ENCODE data around the gene FBXW2. TPM values are rescaled to one million over a fixed set of nuclear protein-coding genes. Genes with fewer than 3 reads are reported as not detected.

The FBXW2 gene
- total RNA-seq, 6 experiments from 2014 or later: 61.5 to 73.9 (median 67.7) TPM

DNA sequence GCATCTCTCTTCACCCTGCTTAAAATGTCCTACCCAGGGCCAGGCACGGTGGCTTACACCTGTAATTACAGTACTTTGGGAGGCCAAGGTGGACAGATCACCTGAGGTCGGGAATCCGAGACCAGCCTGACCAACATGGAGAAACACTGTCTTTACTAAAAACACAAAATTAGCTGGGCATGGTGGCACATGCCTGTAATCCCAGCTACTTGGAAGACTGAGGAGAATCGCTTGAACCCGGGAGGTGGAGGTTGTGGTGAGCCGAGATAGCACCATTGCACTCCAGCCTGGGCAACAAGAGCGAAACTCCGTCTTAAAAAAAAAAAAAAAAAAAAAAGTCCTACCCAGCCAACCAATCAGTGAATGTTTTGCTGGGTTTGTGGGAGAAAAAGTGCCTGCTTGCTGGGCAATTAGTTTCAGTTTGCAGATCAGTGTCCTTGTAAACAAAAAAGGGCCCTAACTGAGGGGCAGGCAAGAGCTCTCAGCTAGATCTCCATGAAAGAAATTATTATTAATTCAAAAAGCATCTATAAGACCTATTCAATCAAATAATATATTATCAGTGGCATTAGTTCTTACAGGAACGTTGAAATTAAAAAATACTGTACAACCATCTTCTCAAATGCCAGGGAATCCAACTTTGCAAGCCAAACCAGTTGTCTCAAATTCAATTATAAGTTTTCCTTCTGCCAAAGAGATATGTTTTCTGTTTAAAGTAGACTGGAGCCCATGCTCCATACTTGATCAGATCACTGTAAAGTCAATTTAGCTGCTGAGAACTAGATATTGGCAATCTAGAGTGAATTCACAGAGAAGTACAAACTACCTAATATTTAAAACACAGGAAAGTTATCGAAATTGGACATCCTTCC lies 82.9 kb downstream of the FBXW2 start:
- Mint-ChIP-seq H3K4me3 (peak overlapping the region; percentile 61; the same call in 1 of the 2 replicates), H3K9me3 (no peaks in the 10 kb centered on the region), H3K27ac (peak overlapping the region; percentile 5; the same call in 1 of the 2 replicates), H3K27me3 (ENCODE audit: insufficient read depth) (no peaks in the 10 kb centered on the region; the same call in 1 of the 2 replicates), H3K36me3 (ENCODE audit: low read depth) (peaks cover 6% of the 10 kb centered on the region; the same call in 1 of the 2 replicates), H3K4me1 (ENCODE audit: low read depth) (peaks cover 70% of the 10 kb centered on the region)
- TF ChIP-seq, protein P1, sequence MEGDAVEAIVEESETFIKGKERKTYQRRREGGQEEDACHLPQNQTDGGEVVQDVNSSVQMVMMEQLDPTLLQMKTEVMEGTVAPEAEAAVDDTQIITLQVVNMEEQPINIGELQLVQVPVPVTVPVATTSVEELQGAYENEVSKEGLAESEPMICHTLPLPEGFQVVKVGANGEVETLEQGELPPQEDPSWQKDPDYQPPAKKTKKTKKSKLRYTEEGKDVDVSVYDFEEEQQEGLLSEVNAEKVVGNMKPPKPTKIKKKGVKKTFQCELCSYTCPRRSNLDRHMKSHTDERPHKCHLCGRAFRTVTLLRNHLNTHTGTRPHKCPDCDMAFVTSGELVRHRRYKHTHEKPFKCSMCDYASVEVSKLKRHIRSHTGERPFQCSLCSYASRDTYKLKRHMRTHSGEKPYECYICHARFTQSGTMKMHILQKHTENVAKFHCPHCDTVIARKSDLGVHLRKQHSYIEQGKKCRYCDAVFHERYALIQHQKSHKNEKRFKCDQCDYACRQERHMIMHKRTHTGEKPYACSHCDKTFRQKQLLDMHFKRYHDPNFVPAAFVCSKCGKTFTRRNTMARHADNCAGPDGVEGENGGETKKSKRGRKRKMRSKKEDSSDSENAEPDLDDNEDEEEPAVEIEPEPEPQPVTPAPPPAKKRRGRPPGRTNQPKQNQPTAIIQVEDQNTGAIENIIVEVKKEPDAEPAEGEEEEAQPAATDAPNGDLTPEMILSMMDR (IDR thresholded peaks at IDR 0.05): no peak
- DNase-seq: no peak

DNA sequence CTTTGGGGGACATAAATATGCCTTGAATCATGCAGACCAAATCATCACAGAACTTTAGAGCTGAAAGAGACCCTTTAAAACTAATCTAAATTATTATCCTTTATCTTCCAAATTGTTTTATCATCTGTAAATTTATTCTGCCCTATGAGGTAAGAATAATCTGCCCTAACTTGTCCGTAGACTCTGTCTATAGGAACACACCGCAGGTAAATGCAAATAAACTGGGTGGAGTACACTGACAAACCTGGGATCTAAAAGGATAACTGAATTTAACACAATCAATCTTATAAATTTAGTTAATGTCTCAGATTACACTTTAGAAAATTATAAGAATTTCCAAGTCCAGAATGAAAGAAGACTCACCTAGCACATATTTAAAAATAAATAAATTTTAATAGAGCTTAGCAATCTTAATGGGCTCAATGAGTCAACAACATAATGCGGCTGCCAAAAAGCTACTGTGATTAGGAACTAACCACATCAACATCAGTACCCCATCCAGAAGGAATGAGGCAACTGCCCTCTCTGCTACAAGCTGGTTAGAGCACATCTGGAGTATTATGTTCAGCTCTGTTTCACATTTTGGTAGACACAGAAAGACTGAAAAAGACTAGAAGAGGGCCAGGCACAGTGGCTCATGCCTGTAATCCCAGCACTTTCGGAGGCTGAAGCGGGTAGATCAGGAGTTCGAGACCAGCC lies 84.5 kb downstream of the FBXW2 start:
- TF ChIP-seq, protein P1 (IDR thresholded peaks at IDR 0.05): no peak
- peak overlapping the region; percentile 21; the same call in 1 of the 2 replicates for H3K27ac Mint-ChIP-seq
- peak overlapping the region; percentile 36; the same call in 1 of the 2 replicates for H3K4me3 Mint-ChIP-seq
- H3K9me3 Mint-ChIP-seq: no peaks in the 10 kb centered on the region
- peaks cover 6% of the 10 kb centered on the region; the same call in 1 of the 2 replicates for H3K36me3 Mint-ChIP-seq (ENCODE audit: low read depth)
- peaks cover 69% of the 10 kb centered on the region for H3K4me1 Mint-ChIP-seq (ENCODE audit: low read depth)
- DNase-seq: peak; percentile 57
- H3K27me3 Mint-ChIP-seq (ENCODE audit: insufficient read depth): no peaks in the 10 kb centered on the region; the same call in 1 of the 2 replicates

DNA sequence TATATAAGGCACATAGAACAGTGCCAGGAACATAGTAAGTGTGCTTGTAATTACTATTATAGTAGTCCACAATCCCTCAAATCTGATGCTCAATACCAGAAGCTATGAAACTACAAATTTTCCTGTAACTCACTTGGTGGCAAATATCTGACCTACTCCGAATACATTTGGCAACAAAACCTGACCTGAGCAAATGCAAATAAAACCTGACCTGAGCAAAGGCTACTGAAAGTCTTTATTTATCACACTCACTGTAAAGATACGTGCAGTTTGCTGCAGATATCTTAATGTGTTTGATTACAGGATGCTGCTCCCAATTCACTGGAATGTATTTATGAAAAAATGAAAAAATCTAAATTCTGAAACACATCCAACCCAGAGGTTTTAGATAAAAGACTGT lies 86.0 kb downstream of the FBXW2 start:
- Mint-ChIP-seq H3K27me3 (ENCODE audit: insufficient read depth) (no peaks in the 10 kb centered on the region; the same call in 1 of the 2 replicates), H3K4me3 (no peak overlapping the region), H3K27ac (no peak overlapping the region), H3K9me3 (no peaks in the 10 kb centered on the region), H3K36me3 (ENCODE audit: low read depth) (peaks cover 6% of the 10 kb centered on the region; the same call in 1 of the 2 replicates), H3K4me1 (ENCODE audit: low read depth) (peaks cover 63% of the 10 kb centered on the region)
- DNase-seq: no peak
- TF ChIP-seq, protein P1 (IDR thresholded peaks at IDR 0.05): no peak

Other genes with a start within 250 kb of the FBXW2 start
- 10 to 100 TPM; 28.4 to 40.8 (median 36.8) TPM for gene CDK5RAP2, start 213.2 kb downstream of the FBXW2 start, total RNA-seq (2021; fragmentation: NEBNext Ultra II Directional; extraction: Animal tissue kit (Norgen Biotek cat#: 25700))
- 1 to 10 TPM; 5.1 to 9.8 (median 8.8) TPM for gene MEGF9, start 78.9 kb downstream of the FBXW2 start, total RNA-seq (2021; fragmentation: NEBNext Ultra II Directional; extraction: Animal tissue kit (Norgen Biotek cat#: 25700))
- 10 to 100 TPM; 56.9 to 63.2 (median 60.1) TPM for gene PSMD5, start 49.5 kb upstream of the FBXW2 start, total RNA-seq (2021; fragmentation: NEBNext Ultra II Directional; extraction: Animal tissue kit (Norgen Biotek cat#: 25700))
- 10 to 100 TPM; 49.1 to 83.4 (median 75.7) TPM for gene PHF19, start 83.8 kb upstream of the FBXW2 start, total RNA-seq (2021; fragmentation: NEBNext Ultra II Directional; extraction: Animal tissue kit (Norgen Biotek cat#: 25700))
- gene TRAF1, start 133.4 kb upstream of the FBXW2 start, total RNA-seq (2021; fragmentation: NEBNext Ultra II Directional; extraction: Animal tissue kit (Norgen Biotek cat#: 25700)): 1 to 10 TPM in 1 of 6 experiments, under 1 TPM in 5; 0.54 to 1.0 (median 0.87) TPM